H1 (cell line): Measurements from ENCODE around the gene UBQLN1. TPM values are rescaled to one million over a fixed set of nuclear protein-coding genes. Genes with fewer than 3 reads are reported as not detected.

Source experiments
- CTCF ChIA-PET: fragments of 300-600 bp; sonication (Branson Sonifier 250); formaldehyde crosslinking; loops from one replicate; lab custom pipeline; 2021; ENCODE audit not compliant: partially characterized antibody; lab: Charles Lee
- POLR2A ChIA-PET: fragments of 300-600 bp; sonication (Branson Sonifier 250); formaldehyde crosslinking; loops from one replicate; lab custom pipeline; 2021; ENCODE audit warnings: inconsistent platforms; ENCODE audit not compliant: partially characterized antibody; lab: Charles Lee
- DNase-seq, 2 experiments: peaks; one replicate each; pipeline versions ENCODE4 v3.0.0 to v3.0.0-alpha.2; 2010 to 2022; ENCODE audit warnings: low spot score in 2 of 2, low read depth in 1 of 2, mixed read lengths in 1 of 2
- FAIRE-seq: peaks from 2 replicates; lab custom pipeline; 2011; peaks lifted over from hg19 to GRCh38; lab: Jason Lieb, UNC
- H2AFZ ChIP-seq: 2 replicates; pipeline ENCODE4 v1.8.1; 2012; ENCODE audit warnings: low read length, inconsistent platforms
- H2AK5ac ChIP-seq: 2 replicates; pipeline ENCODE4 v1.6.1; 2013; ENCODE audit warnings: low read depth, low read length
- H2BK120ac ChIP-seq: replicated peaks from 2 replicates; pipeline ENCODE3; 2013; ENCODE audit warnings: low read depth, low read length, inconsistent platforms
- H2BK12ac ChIP-seq: 2 replicates; pipeline ENCODE4 v1.6.1; 2013; ENCODE audit warnings: low read depth, low read length
- H2BK15ac ChIP-seq: 2 replicates; pipeline ENCODE4 v1.6.1; 2013; ENCODE audit warnings: low read length
- H2BK20ac ChIP-seq: 2 replicates; pipeline ENCODE4 v1.6.1; 2013; ENCODE audit warnings: low read length
- H2BK5ac ChIP-seq: 2 replicates; pipeline ENCODE4 v1.6.1; 2013; ENCODE audit warnings: low read depth, low read length
- H3K14ac ChIP-seq: 2 replicates; pipeline ENCODE4 v1.6.1; 2013; ENCODE audit warnings: inconsistent platforms; ENCODE audit not compliant: insufficient read length
- H3K18ac ChIP-seq: 2 replicates; pipeline ENCODE4 v1.6.1; 2013; ENCODE audit warnings: low read length; ENCODE audit errors: extremely low read depth
- H3K23ac ChIP-seq: 2 replicates; pipeline ENCODE4 v1.6.1; 2013; ENCODE audit warnings: inconsistent platforms; ENCODE audit not compliant: insufficient read length
- H3K23me2 ChIP-seq: 2 replicates; pipeline ENCODE4 v1.6.1; 2013; ENCODE audit warnings: low read depth, low read length
- H3K27ac ChIP-seq: 2 replicates; pipeline ENCODE4 v1.6.1; 2011; ENCODE audit warnings: low read depth, low read length, inconsistent platforms
- H3K27me3 ChIP-seq, 4 experiments: replicated peaks in 1 of 4; 1 replicate in 1 of 4; 2 replicates in 3 of 4; pipeline versions ENCODE4 v1.6.1 to v1.8.1; 2011 to 2013; ENCODE audit warnings: low read length in 3 of 4, mild to moderate bottlenecking in 3 of 4, inconsistent platforms in 2 of 4, mixed read lengths in 2 of 4, moderate library complexity in 1 of 4; ENCODE audit not compliant: control insufficient read depth in 3 of 4, insufficient read depth in 3 of 4; ENCODE audit errors: extremely low read depth in 1 of 4
- H3K36me3 ChIP-seq, 4 experiments: 2 replicates each; pipeline versions ENCODE4 v1.6.1 to v1.8.1; 2011 to 2013; ENCODE audit warnings: mild to moderate bottlenecking in 4 of 4, low read length in 3 of 4, moderate library complexity in 2 of 4, control low read depth in 1 of 4, inconsistent platforms in 1 of 4; ENCODE audit not compliant: insufficient read depth in 4 of 4, control insufficient read depth in 2 of 4
- H3K4ac ChIP-seq: replicated peaks from 2 replicates; pipeline ENCODE3; 2013; ENCODE audit warnings: low read length, low read depth, mixed read lengths, inconsistent platforms; ENCODE audit not compliant: insufficient read length
- H3K4me1 ChIP-seq, 4 experiments: replicated peaks in 1 of 4; 1 replicate in 1 of 4; 2 replicates in 3 of 4; pipeline versions ENCODE4 v1.6.1 to v1.8.1; 2011 to 2013; ENCODE audit warnings: low read length in 3 of 4, inconsistent platforms in 2 of 4, mixed read lengths in 1 of 4; ENCODE audit not compliant: insufficient read depth in 4 of 4, control insufficient read depth in 3 of 4
- H3K4me2 ChIP-seq, 2 experiments: 2 replicates each; pipeline versions ENCODE4 v1.6.1 to v1.8.1; 2011 to 2013; ENCODE audit warnings: low read depth in 2 of 2, low read length in 2 of 2, control low read depth in 1 of 2, inconsistent platforms in 1 of 2, mild to moderate bottlenecking in 1 of 2; ENCODE audit not compliant: insufficient read depth in 1 of 2
- H3K4me3 ChIP-seq, 4 experiments: fragments of 200-600, 300-600 bp in 1 of 4; sonication (generic), shearing (Covaris generic), sonication (Bioruptor Twin) in 1 of 4; 2 replicates each; pipeline versions ENCODE4 v1.5.1 to v1.8.1; 2011 to 2016; ENCODE audit warnings: low read length in 4 of 4, low read depth in 3 of 4, control low read depth in 2 of 4, inconsistent platforms in 2 of 4, mild to moderate bottlenecking in 2 of 4, mixed read lengths in 1 of 4, moderate library complexity in 1 of 4; ENCODE audit not compliant: insufficient read depth in 2 of 4; ENCODE audit errors: extremely low read depth in 1 of 4
- H3K56ac ChIP-seq: replicated peaks from 2 replicates; pipeline ENCODE3; 2013; ENCODE audit warnings: low read depth, mild to moderate bottlenecking, mixed read lengths, low read length, inconsistent platforms; ENCODE audit not compliant: insufficient read length
- H3K79me1 ChIP-seq: 2 replicates; pipeline ENCODE4 v1.6.1; 2013; ENCODE audit warnings: low read depth, low read length, control low read depth
- H3K79me2 ChIP-seq, 2 experiments: 2 replicates each; pipeline versions ENCODE4 v1.6.1 to v1.8.1; 2012 to 2013; ENCODE audit warnings: low read length in 2 of 2, mild to moderate bottlenecking in 2 of 2, inconsistent platforms in 1 of 2; ENCODE audit not compliant: insufficient read depth in 2 of 2, control insufficient read depth in 1 of 2
- H3K9ac ChIP-seq, 4 experiments: replicated peaks in 1 of 4; 1 replicate in 1 of 4; 2 replicates in 3 of 4; pipeline versions ENCODE4 v1.6.1 to v1.8.1; 2011 to 2013; ENCODE audit warnings: low read depth in 3 of 4, low read length in 3 of 4, control low read depth in 2 of 4, mild to moderate bottlenecking in 2 of 4, moderate library complexity in 2 of 4, inconsistent platforms in 1 of 4; ENCODE audit errors: extremely low read depth in 1 of 4
- H3K9me3 ChIP-seq, 2 experiments: 2 replicates each; pipeline versions ENCODE4 v1.6.1 to v1.8.1; 2012 to 2013; ENCODE audit warnings: mild to moderate bottlenecking in 2 of 2, moderate library complexity in 2 of 2, control low read depth in 1 of 2, inconsistent platforms in 1 of 2, low read depth in 1 of 2, low read length in 1 of 2, mixed read lengths in 1 of 2; ENCODE audit not compliant: insufficient read depth in 2 of 2
- H4K20me1 ChIP-seq, 2 experiments: replicated peaks in 1 of 2; 2 replicates each; pipeline versions ENCODE3 to v1.8.1; 2011 to 2013; ENCODE audit warnings: inconsistent platforms in 2 of 2, low read length in 2 of 2, mild to moderate bottlenecking in 1 of 2; ENCODE audit not compliant: insufficient read depth in 2 of 2, control insufficient read depth in 1 of 2
- H4K5ac ChIP-seq: 2 replicates; pipeline ENCODE4 v1.6.1; 2013; ENCODE audit warnings: low read length, low read depth, mixed read lengths, inconsistent platforms; ENCODE audit not compliant: insufficient read length
- H4K8ac ChIP-seq: 2 replicates; pipeline ENCODE4 v1.8.0; 2013; ENCODE audit warnings: mild to moderate bottlenecking, moderate library complexity, low read length, inconsistent platforms; ENCODE audit not compliant: insufficient read depth; ENCODE audit errors: extremely low read depth
- H4K91ac ChIP-seq: replicated peaks from 2 replicates; pipeline ENCODE3; 2013; ENCODE audit warnings: low read length, mixed read lengths, inconsistent platforms; ENCODE audit not compliant: insufficient read length
- SIRT6 ChIP-seq: IDR thresholded peaks from one replicate; pipeline ENCODE4 v1.7.1; 2012; ENCODE audit warnings: low read length, inconsistent platforms
- TBP ChIP-seq: IDR thresholded peaks from 2 replicates; pipeline ENCODE4 v1.6.1; 2011; ENCODE audit warnings: low read depth, low read length, improper control_type of control experiment
- polyA plus RNA-seq, 7 experiments: library from polyadenylated mRNA; depleted of rRNA in 3 of 7; stranded (reverse) in 5 of 7; unstranded in 2 of 7; fragments of >200 nt in 5 of 7; fragments of 200-250 nt in 2 of 7; gene quantifications; 1 replicate in 5 of 7; 2 replicates in 1 of 7; 4 replicates in 1 of 7; pipeline versions ENCODE4 v1.2.1 to v1.2.3, GENCODE V29; 2011 to 2013; ENCODE audit warnings: missing spikeins in 2 of 7, mixed read lengths in 2 of 7
- total RNA-seq: library from RNA; stranded (reverse); fragmentation: NEBNext Ultra II Directional; extraction: Animal tissue kit (Norgen Biotek cat#: 25700); gene quantifications from 2 replicates; pipeline ENCODE4 v1.2.1, GENCODE V29; 2021

The UBQLN1 gene
- total and polyA plus RNA-seq, 2 of the 8 experiments (the other 6 are each of a cell fraction or from before 2014, with no cell fraction given): 62.4 to 105 TPM

- no peak overlapping the region for H4K8ac ChIP-seq
- FAIRE-seq: no peak
- no peak for DNase-seq
- no peak overlapping the region for H4K5ac ChIP-seq
- H2BK15ac ChIP-seq: no peak overlapping the region
- no peak overlapping the region for H4K91ac ChIP-seq
- no peak overlapping the region for H3K14ac ChIP-seq
- H2BK12ac ChIP-seq: no peak overlapping the region
- no peaks in the 10 kb centered on the region for H3K79me2 ChIP-seq
- H3K23me2 ChIP-seq: no peaks in the 10 kb centered on the region
- H3K9ac ChIP-seq: no peak overlapping the region
- CTCF ChIA-PET: no interaction called here
- H3K23ac ChIP-seq: no peak overlapping the region
- no peak overlapping the region for H3K4ac ChIP-seq
- H2BK20ac ChIP-seq: no peak overlapping the region
- no peak overlapping the region for H3K4me3 ChIP-seq
- POLR2A ChIA-PET: interaction anchor here (1.6 kb wide), 1 partner anchor 14 kb away, joined by 8 read pairs; the partner anchor contains the start of gene UBQLN1
- H3K9me3 ChIP-seq: peaks cover 0 to 4% of the 10 kb centered on the region in 2 experiments; a peak in 1 of 4 replicates
- no peak overlapping the region for H2BK5ac ChIP-seq
- H3K27ac ChIP-seq: no peak overlapping the region
- H4K20me1 ChIP-seq: no peaks in the 10 kb centered on the region
- TF ChIP-seq SIRT6 (no peak), TBP (no peak)
- H3K36me3 ChIP-seq: no peaks in the 10 kb centered on the region
- no peak overlapping the region for H2AK5ac ChIP-seq
- H3K4me1 ChIP-seq: no peaks in the 10 kb centered on the region
- H3K79me1 ChIP-seq: no peaks in the 10 kb centered on the region
- no peak overlapping the region for H3K56ac ChIP-seq
- H2AFZ ChIP-seq: no peak overlapping the region
- H2BK120ac ChIP-seq: no peak overlapping the region
- no peak overlapping the region for H3K4me2 ChIP-seq
- no peaks in the 10 kb centered on the region for H3K27me3 ChIP-seq
- H3K18ac ChIP-seq: no peak overlapping the region
Measured at GRCh38 chr9:83721509-83721908, 13.8 kb upstream of the UBQLN1 start.
